Raji (cell line): Measurements from ENCODE around the gene MGAM2.

Experiments
- POLR2A ChIP-seq: IDR thresholded peaks from 2 replicates; pipeline ENCODE4 v1.6.1; 2011; ENCODE audit warnings: low read depth, low read length, control low read depth; ENCODE audit not compliant: insufficient read depth

The MGAM2 gene

GRCh38 chr7:142185069-142185468 lies 73.6 kb downstream of the MGAM2 start:
- TF ChIP-seq POLR2A = no peak

GRCh38 chr7:142185801-142186200 lies 74.3 kb downstream of the MGAM2 start:
- no peak for TF ChIP-seq POLR2A

- no peak for TF ChIP-seq POLR2A
These were observed 76.6 kb downstream of the MGAM2 start for GRCh38 chr7:142188154-142188553.

- TF ChIP-seq POLR2A = no peak
These were observed 77.3 kb downstream of the MGAM2 start for GRCh38 chr7:142188846-142189245.

- TF ChIP-seq POLR2A = no peak
These were observed 82.7 kb downstream of the MGAM2 start for GRCh38 chr7:142194201-142194600.

GRCh38 chr7:142196066-142196840 lies 84.7 kb downstream of the MGAM2 start:
- TF ChIP-seq POLR2A = no peak

- TF ChIP-seq POLR2A = no peak
These were observed 88.7 kb downstream of the MGAM2 start for GRCh38 chr7:142200206-142200605.

GRCh38 chr7:142228537-142229104 lies 117.1 kb downstream of the MGAM2 start:
- no peak for TF ChIP-seq POLR2A

- no peak for TF ChIP-seq POLR2A
These were observed 120.2 kb downstream of the MGAM2 start for GRCh38 chr7:142231716-142232115.

GRCh38 chr7:142240546-142240945 lies 129.0 kb downstream of the MGAM2 start:
- TF ChIP-seq POLR2A = no peak

- no peak for TF ChIP-seq POLR2A
These were observed 132.3 kb downstream of the MGAM2 start for GRCh38 chr7:142243823-142244222.

GRCh38 chr7:142248166-142249160 lies 136.9 kb downstream of the MGAM2 start:
- no peak for TF ChIP-seq POLR2A

- TF ChIP-seq POLR2A = no peak
These were observed 138.4 kb downstream of the MGAM2 start for GRCh38 chr7:142249918-142250317.

- no peak for TF ChIP-seq POLR2A
These were observed 139.2 kb downstream of the MGAM2 start for GRCh38 chr7:142250705-142251104.

GRCh38 chr7:142257958-142258357 lies 146.4 kb downstream of the MGAM2 start, which contains the start of gene PRSS58:
Gene PRSS58 (minus strand): TSS chr7:142258058. CDS start chr7:142257707, 351 bp downstream.
- no peak for TF ChIP-seq POLR2A
